Esophagus muscularis mucosa (tissue), 4 donors: ENCODE data around the gene RPS6KC1. TPM values are rescaled to one million over a fixed set of nuclear protein-coding genes. Genes with fewer than 3 reads are reported as not detected.
"Not testable (repeated sequence)": the region's sequence is repeated elsewhere in the genome, so short reads cannot be mapped to it uniquely, and the experiment has no call there.

Experiments
- DNase-seq: peaks from one replicate; pipeline ENCODE4 v3.0.0-alpha.2; 2017; ENCODE audit errors: extremely low spot score
- H3K27ac ChIP-seq, 4 donors: fragments of 200-600 bp; sonication (generic); replicated peaks in 1 of 4; 1 replicate in 3 of 4; 2 replicates in 1 of 4; pipeline ENCODE4 v1.5.1; 2016 to 2019; ENCODE audit warnings: mild to moderate bottlenecking in 1 of 4
- H3K27me3 ChIP-seq, 4 donors: fragments of 200-600 bp; sonication (generic); one replicate each; pipeline versions ENCODE4 v1.5.1 to v1.6.0; 2016 to 2019
- H3K36me3 ChIP-seq, 4 donors: fragments of 200-600 bp; sonication (generic); one replicate each; pipeline ENCODE4 v1.5.1; 2016 to 2019
- H3K4me1 ChIP-seq, 4 donors: fragments of 200-600 bp; sonication (generic); one replicate each; pipeline ENCODE4 v1.5.1; 2016 to 2019
- H3K4me3 ChIP-seq, 4 donors: fragments of 200-600 bp; sonication (generic); 1 replicate in 2 of 4; 2 replicates in 2 of 4; pipeline ENCODE4 v1.5.1; 2016 to 2019; ENCODE audit warnings: mild to moderate bottlenecking in 4 of 4, moderate library complexity in 1 of 4
- H3K9me3 ChIP-seq, 4 donors: fragments of 200-600 bp; sonication (generic); 1 replicate in 3 of 4; 2 replicates in 1 of 4; pipeline ENCODE4 v1.5.1; 2016 to 2019
- EP300 ChIP-seq: sonication (generic); formaldehyde crosslinking; IDR thresholded peaks from one replicate; pipeline ENCODE4 v1.6.1; 2017; ENCODE audit warnings: antibody characterized with exemption
- POLR2A ChIP-seq: fragments of 450-650 bp; IDR thresholded peaks from one replicate; pipeline ENCODE4 v1.6.1; 2017; ENCODE audit warnings: antibody characterized with exemption, moderate library complexity, mild to moderate bottlenecking, low read depth
- POLR2AphosphoS5 ChIP-seq, 2 donors: sonication (generic); formaldehyde crosslinking; IDR thresholded peaks; one replicate each; pipeline ENCODE4 v1.6.1; 2017; ENCODE audit warnings: antibody characterized with exemption in 2 of 2
- WGBS: methylation state at CpG from one replicate; pipeline ENCODE4 v1.1.5; 2018; 5-methylcytosine and 5-hydroxymethylcytosine counted together
- intact Hi-C: fragments of 100-400 bp; cut with DNase I; formaldehyde crosslinking; loops from one replicate; pipeline ENCODE4 v1.15.1; 2023
- total RNA-seq, 4 donors: library from RNA; depleted of rRNA; stranded (reverse); fragments of >200 nt; gene quantifications; one replicate each; pipeline versions ENCODE4 v1.1.0 to v1.2.1, GENCODE V29; 2016
- TF ChIP-seq, protein P1 (sequence below), 3 experiments: fragments of 200-600 bp in 2 of 3; fragments of 450-650 bp in 1 of 3; sonication (generic) in 2 of 3; IDR thresholded peaks; one replicate each; pipeline ENCODE4 v1.5.1; 2017 to 2019; ENCODE audit warnings: antibody characterized with exemption in 3 of 3, mild to moderate bottlenecking in 2 of 3, moderate library complexity in 1 of 3

The RPS6KC1 gene
- total RNA-seq, 4 donors from 2014 or later = 21.0 to 26.8 (median 23.8) TPM

GRCh38 chr1:213303286-213303685, 252.2 kb downstream of the RPS6KC1 start:
- no peak for DNase-seq
- Histone ChIP-seq H3K27ac (no peak overlapping the region), H3K27me3 (no peaks in the 10 kb centered on the region), H3K4me1 (no peaks in the 10 kb centered on the region), H3K9me3 (no peaks in the 10 kb centered on the region), H3K4me3 (no peak overlapping the region), H3K36me3 (no peaks in the 10 kb centered on the region)
- TF ChIP-seq, protein P1, sequence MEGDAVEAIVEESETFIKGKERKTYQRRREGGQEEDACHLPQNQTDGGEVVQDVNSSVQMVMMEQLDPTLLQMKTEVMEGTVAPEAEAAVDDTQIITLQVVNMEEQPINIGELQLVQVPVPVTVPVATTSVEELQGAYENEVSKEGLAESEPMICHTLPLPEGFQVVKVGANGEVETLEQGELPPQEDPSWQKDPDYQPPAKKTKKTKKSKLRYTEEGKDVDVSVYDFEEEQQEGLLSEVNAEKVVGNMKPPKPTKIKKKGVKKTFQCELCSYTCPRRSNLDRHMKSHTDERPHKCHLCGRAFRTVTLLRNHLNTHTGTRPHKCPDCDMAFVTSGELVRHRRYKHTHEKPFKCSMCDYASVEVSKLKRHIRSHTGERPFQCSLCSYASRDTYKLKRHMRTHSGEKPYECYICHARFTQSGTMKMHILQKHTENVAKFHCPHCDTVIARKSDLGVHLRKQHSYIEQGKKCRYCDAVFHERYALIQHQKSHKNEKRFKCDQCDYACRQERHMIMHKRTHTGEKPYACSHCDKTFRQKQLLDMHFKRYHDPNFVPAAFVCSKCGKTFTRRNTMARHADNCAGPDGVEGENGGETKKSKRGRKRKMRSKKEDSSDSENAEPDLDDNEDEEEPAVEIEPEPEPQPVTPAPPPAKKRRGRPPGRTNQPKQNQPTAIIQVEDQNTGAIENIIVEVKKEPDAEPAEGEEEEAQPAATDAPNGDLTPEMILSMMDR (IDR thresholded peaks at IDR 0.05) = no peak
- TF ChIP-seq POLR2A (no peak), POLR2AphosphoS5 (IDR thresholded peaks at IDR 0.05) (no peak), EP300 (no peak)
- intact Hi-C loops = no loop called here
- WGBS = 74% methylated on average over 4 of the region's 8 CpGs

DNA sequence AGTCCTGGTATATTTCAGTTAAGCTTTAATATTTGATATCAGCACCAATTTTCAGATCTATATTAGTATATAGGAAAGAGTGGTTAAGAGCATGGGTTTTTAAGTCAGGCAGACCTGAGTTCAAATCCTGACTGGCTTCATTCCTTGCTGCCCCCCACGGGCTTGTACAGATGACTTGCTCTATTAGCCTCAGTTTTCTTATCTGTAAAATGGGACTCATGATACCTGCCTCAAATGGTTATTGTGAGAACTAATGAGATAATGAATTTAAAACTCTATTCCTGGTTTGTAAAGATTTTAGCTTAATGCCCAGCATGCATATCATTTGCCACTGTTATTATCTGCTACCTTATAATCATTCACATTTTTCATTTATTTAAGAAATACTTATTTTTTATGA, 264.5 kb downstream of the RPS6KC1 start:
- Histone ChIP-seq H3K27me3 (no peaks in the 10 kb centered on the region), H3K4me3 (no peak overlapping the region), H3K27ac (no peak overlapping the region), H3K4me1 (no peaks in the 10 kb centered on the region), H3K36me3 (no peaks in the 10 kb centered on the region), H3K9me3 (no peaks in the 10 kb centered on the region)
- no peak for DNase-seq
- 82% methylated on average over 1 of the region's 1 CpG for WGBS
- TF ChIP-seq POLR2A (no peak), POLR2AphosphoS5 (IDR thresholded peaks at IDR 0.05) (no peak)
- intact Hi-C loops = no loop called here

DNA sequence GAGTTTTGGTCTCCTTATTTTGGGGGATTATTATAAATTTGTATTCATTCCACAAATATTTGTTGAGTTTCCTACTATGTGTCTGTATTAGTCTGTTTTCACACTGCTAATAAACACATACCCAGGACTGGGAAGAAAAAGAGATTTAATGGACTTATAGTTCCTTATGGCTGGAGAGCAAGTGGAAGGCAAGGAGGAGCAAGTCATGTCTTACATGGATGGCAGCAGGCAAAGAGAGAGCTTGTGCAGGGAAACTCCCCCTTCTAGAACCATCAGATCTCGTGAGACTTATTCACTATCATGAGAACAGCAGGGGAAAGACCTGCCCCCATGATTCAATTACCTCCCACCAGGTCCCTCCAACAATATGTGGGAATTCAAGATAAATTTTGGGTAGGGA, 267.4 kb downstream of the RPS6KC1 start:
- H3K4me1 ChIP-seq, H3K4me3 ChIP-seq, H3K36me3 ChIP-seq, intact Hi-C loops, H3K27me3 ChIP-seq, DNase-seq, H3K9me3 ChIP-seq, H3K27ac ChIP-seq: not testable (repeated sequence)
- WGBS = 92% methylated on average over 1 of the region's 1 CpG

GRCh38 chr1:213320191-213320870, 269.3 kb downstream of the RPS6KC1 start:
- H3K4me3 ChIP-seq = no peak overlapping the region
- H3K27me3 ChIP-seq = no peaks in the 10 kb centered on the region
- no peak for DNase-seq
- no peaks in the 10 kb centered on the region for H3K4me1 ChIP-seq
- intact Hi-C loops = no loop called here
- 80% methylated on average over 6 of the region's 6 CpGs for WGBS
- no peaks in the 10 kb centered on the region for H3K9me3 ChIP-seq
- no peaks in the 10 kb centered on the region for H3K36me3 ChIP-seq
- no peak overlapping the region for H3K27ac ChIP-seq
- TF ChIP-seq, protein P1 (IDR thresholded peaks at IDR 0.05) = no peak
- TF ChIP-seq POLR2AphosphoS5 (IDR thresholded peaks at IDR 0.05) = no peak
- no peak for TF ChIP-seq EP300
- TF ChIP-seq POLR2A = no peak

Other genes starting within 250 kb of the RPS6KC1 start
- not detected for gene SPATA45, start 203.6 kb upstream of the RPS6KC1 start, total RNA-seq
- gene FLVCR1, start 193.0 kb upstream of the RPS6KC1 start, total RNA-seq = 1 to 10 TPM; 3.1 to 4.3 (median 3.7) TPM
- gene VASH2, start 100.7 kb upstream of the RPS6KC1 start, total RNA-seq = 1 to 10 TPM; 1.9 to 8.3 (median 2.6) TPM
- gene ANGEL2, start 35.4 kb upstream of the RPS6KC1 start, total RNA-seq = 10 to 100 TPM; 24.4 to 46.1 (median 34.8) TPM